IMR-90 (cell line): ENCODE measurements around the gene CLEC14A. TPM values are rescaled to one million over a fixed set of nuclear protein-coding genes. Genes with fewer than 3 reads are reported as not detected.

ENCODE experiments used
- ATAC-seq: fragments of 200-7000 bp; cut with Tn5 transposase; 2 replicates; pipeline ENCODE4 v1.9.1; 2020; ENCODE audit warnings: low read depth, mild to moderate bottlenecking, moderate library complexity
- BruUV-seq: library from RNA; stranded (reverse); fragments of 400-500 nt; replicated peaks from 2 replicates; lab custom pipeline; 2021; lab: Mats Ljungman, UMichigan
- CTCF ChIA-PET: fragments of 300-600 bp; formaldehyde crosslinking; extraction: SDS; loops from one replicate; lab custom pipeline; 2021; ENCODE audit warnings: antibody characterized with exemption; lab: Yijun Ruan, JAX
- POLR2A ChIA-PET: fragments of 300-600 bp; sonication (Branson Sonifier 250); formaldehyde crosslinking; loops from one replicate; lab custom pipeline; 2022; ENCODE audit warnings: antibody characterized with exemption; ENCODE audit not compliant: unreplicated experiment; lab: Charles Lee
- DNase-seq: peaks from one replicate; pipeline ENCODE4 v3.0.0; 2013
- H2AFZ ChIP-seq: replicated peaks from 2 replicates; pipeline ENCODE3; 2013; ENCODE audit warnings: low read length, mild to moderate bottlenecking; ENCODE audit not compliant: poor library complexity
- H2AK5ac ChIP-seq: 2 replicates; pipeline ENCODE4 v1.6.1; 2013; ENCODE audit warnings: low read depth, low read length, inconsistent platforms
- H2AK9ac ChIP-seq: replicated peaks from 2 replicates; pipeline ENCODE3; 2013; ENCODE audit warnings: mild to moderate bottlenecking, low read depth, low read length, moderate library complexity; ENCODE audit not compliant: poor library complexity
- H2BK120ac ChIP-seq: 2 replicates; pipeline ENCODE4 v1.6.1; 2013; ENCODE audit warnings: low read depth, low read length, inconsistent platforms
- H2BK15ac ChIP-seq: 3 replicates; pipeline ENCODE4 v1.6.1; 2013; ENCODE audit warnings: low read depth, low read length, inconsistent platforms
- H2BK20ac ChIP-seq: 2 replicates; pipeline ENCODE4 v1.6.1; 2013; ENCODE audit warnings: low read depth, mild to moderate bottlenecking, inconsistent platforms, low read length, moderate library complexity
- H2BK5ac ChIP-seq: 2 replicates; pipeline ENCODE4 v1.6.1; 2013; ENCODE audit warnings: mild to moderate bottlenecking, low read depth, low read length, inconsistent platforms; ENCODE audit not compliant: poor library complexity, severe bottlenecking
- H3K14ac ChIP-seq: replicated peaks from 2 replicates; pipeline ENCODE4 v1.6.1; 2013; ENCODE audit warnings: low read depth, low read length, inconsistent platforms
- H3K18ac ChIP-seq: 2 replicates; pipeline ENCODE4 v1.6.1; 2013; ENCODE audit warnings: low read depth, low read length, control low read depth
- H3K23ac ChIP-seq: 2 replicates; pipeline ENCODE4 v1.6.1; 2013; ENCODE audit warnings: low read depth, low read length, inconsistent platforms
- H3K27ac ChIP-seq: 2 replicates; pipeline ENCODE4 v1.5.1; 2013; ENCODE audit warnings: mild to moderate bottlenecking, control low read depth, low read length; ENCODE audit not compliant: insufficient read depth
- H3K27me3 ChIP-seq: 2 replicates; pipeline ENCODE4 v1.6.1; 2013; ENCODE audit warnings: low read length; ENCODE audit not compliant: control insufficient read depth, insufficient read depth
- H3K36me3 ChIP-seq: 2 replicates; pipeline ENCODE4 v1.6.1; 2013; ENCODE audit warnings: low read length, mixed read lengths; ENCODE audit not compliant: control insufficient read depth, insufficient read depth
- H3K4ac ChIP-seq: 2 replicates; pipeline ENCODE4 v1.6.1; 2013; ENCODE audit warnings: low read depth, low read length, inconsistent platforms
- H3K4me1 ChIP-seq: 2 replicates; pipeline ENCODE4 v1.6.1; 2013; ENCODE audit warnings: low read length, mixed read lengths; ENCODE audit not compliant: control insufficient read depth, insufficient read depth
- H3K4me2 ChIP-seq: 2 replicates; pipeline ENCODE4 v1.6.1; 2013; ENCODE audit warnings: low read depth, mild to moderate bottlenecking, control low read depth, low read length, moderate library complexity
- H3K4me3 ChIP-seq: 2 replicates; pipeline ENCODE4 v1.5.1; 2013; ENCODE audit warnings: low read depth, mild to moderate bottlenecking, control low read depth, low read length, moderate library complexity; ENCODE audit not compliant: insufficient read depth
- H3K56ac ChIP-seq: 2 replicates; pipeline ENCODE4 v1.6.1; 2013; ENCODE audit warnings: low read length, inconsistent platforms; ENCODE audit not compliant: insufficient read depth; ENCODE audit errors: extremely low read depth
- H3K79me1 ChIP-seq, 2 experiments: 2 replicates each; pipeline ENCODE4 v1.6.1; 2013; ENCODE audit warnings: low read length in 2 of 2, inconsistent platforms in 1 of 2, low read depth in 1 of 2
- H3K9ac ChIP-seq: 2 replicates; pipeline ENCODE4 v1.6.1; 2013; ENCODE audit warnings: low read depth, low read length, control low read depth
- H3K9me1 ChIP-seq: 2 replicates; pipeline ENCODE4 v1.6.1; 2013; ENCODE audit warnings: low read length, inconsistent platforms; ENCODE audit not compliant: insufficient read depth
- H3K9me3 ChIP-seq: 2 replicates; pipeline ENCODE4 v1.6.1; 2013; ENCODE audit warnings: low read length; ENCODE audit not compliant: control insufficient read depth, insufficient read depth
- H4K20me1 ChIP-seq: 2 replicates; pipeline ENCODE4 v1.6.1; 2013; ENCODE audit warnings: low read length, inconsistent platforms; ENCODE audit not compliant: insufficient read depth
- H4K5ac ChIP-seq: 2 replicates; pipeline ENCODE4 v1.6.1; 2013; ENCODE audit warnings: mild to moderate bottlenecking, low read depth, low read length, control low read depth
- H4K8ac ChIP-seq, 2 experiments: 2 replicates each; pipeline ENCODE4 v1.6.1; 2013; ENCODE audit warnings: low read depth in 2 of 2, low read length in 2 of 2, control low read depth in 1 of 2, inconsistent platforms in 1 of 2
- H4K91ac ChIP-seq: 2 replicates; pipeline ENCODE4 v1.6.1; 2013; ENCODE audit warnings: low read depth, low read length, inconsistent platforms; ENCODE audit not compliant: insufficient read depth
- BHLHE40 ChIP-seq: fragments of 150-350 bp; IDR thresholded peaks from 2 replicates; pipeline ENCODE4 v1.6.1; 2016; ENCODE audit warnings: mild to moderate bottlenecking, low read depth, low read length
- MAFK ChIP-seq: IDR thresholded peaks from 2 replicates; pipeline ENCODE4 v1.6.1; 2012; ENCODE audit warnings: low read depth, low read length, improper control_type of control experiment
- MAZ ChIP-seq: IDR thresholded peaks from 2 replicates; pipeline ENCODE4 v1.6.1; 2012; ENCODE audit warnings: low read depth, mild to moderate bottlenecking, low read length, improper control_type of control experiment, moderate library complexity, borderline replicate concordance
- RAD21 ChIP-seq: IDR thresholded peaks from 2 replicates; pipeline ENCODE4 v1.6.1; 2012; ENCODE audit warnings: low read length, improper control_type of control experiment
- RFX5 ChIP-seq: IDR thresholded peaks from 2 replicates; pipeline ENCODE4 v1.8.0; 2012; ENCODE audit warnings: low read depth, mild to moderate bottlenecking, low read length, moderate library complexity
- SMC3 ChIP-seq: fragments of 150-350 bp; IDR thresholded peaks from 2 replicates; pipeline ENCODE4 v1.6.1; 2016; ENCODE audit warnings: low read depth, mild to moderate bottlenecking, antibody characterized with exemption, low read length, moderate library complexity
- dilution Hi-C: fragments of 300-500 bp; cut with HindIII; formaldehyde crosslinking; loops from one replicate; pipeline ENCODE4 v1.14.3; 2018; ENCODE audit warnings: low sequenced_read_pairs; ENCODE audit not compliant: unreplicated experiment
- in situ Hi-C: fragments of 300-500 bp; cut with MboI; formaldehyde crosslinking; loops from 3 replicates; pipeline ENCODE4 v1.14.3; 2019; ENCODE audit warnings: low sequenced_read_pairs, inconsistent platforms, mixed read lengths
- intact Hi-C: fragments of 100-400 bp; cut with micrococcal nuclease; formaldehyde crosslinking; loops from 2 replicates; pipeline ENCODE4 v1.10.0; 2022
- polyA plus RNA-seq, 3 experiments: library from polyadenylated mRNA; depleted of rRNA; stranded (reverse); fragments of >200 nt; gene quantifications; 2 replicates each; pipeline ENCODE4 v1.2.3, GENCODE V29; 2012; ENCODE audit warnings: low replicate concordance in 1 of 3
- total RNA-seq: library from RNA; depleted of rRNA; stranded (reverse); fragments of >200 nt; gene quantifications from 2 replicates; pipeline ENCODE4 v1.2.3, GENCODE V29; 2012
- TF ChIP-seq, protein P1 (sequence below): conservative IDR thresholded peaks from 2 replicates; pipeline ENCODE4 v1.5.1; 2012; ENCODE audit warnings: mild to moderate bottlenecking, low read depth, low read length, improper control_type of control experiment
- TF ChIP-seq, protein P2 (sequence below): fragments of 150-350 bp; IDR thresholded peaks from 2 replicates; pipeline ENCODE4 v1.6.1; 2017; ENCODE audit warnings: mild to moderate bottlenecking, antibody characterized with exemption, low read length, low read depth

CLEC14A gene
- total and polyA plus RNA-seq, 2 of the 4 experiments (the other 2 are of a cell fraction) = 3.0 to 6.2 TPM

DNA sequence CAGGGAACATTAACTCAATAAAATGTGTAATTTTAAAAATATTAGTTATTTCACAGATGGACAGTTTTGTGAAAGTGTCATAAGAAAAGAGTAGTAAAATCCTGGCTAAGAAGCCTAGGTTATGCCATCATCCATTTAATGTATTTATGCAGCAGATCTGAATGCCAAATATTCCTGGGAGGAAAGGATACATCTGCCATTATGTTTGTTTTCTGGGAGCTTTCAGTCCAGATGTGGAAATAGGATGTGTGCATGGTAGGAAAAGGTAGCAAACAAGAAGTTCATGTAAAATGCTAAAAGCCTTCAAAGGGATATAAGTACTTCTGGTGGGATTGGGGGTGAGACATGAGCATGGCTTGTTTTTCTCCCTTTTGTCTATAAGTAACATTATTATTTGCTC is 27.0 kb upstream of the CLEC14A start:
- Histone ChIP-seq H3K27me3 (no peaks in the 10 kb centered on the region), H2AK5ac (no peak overlapping the region), H3K4me3 (no peak overlapping the region), H2AK9ac (no peak overlapping the region), H3K79me1 (no peaks in the 10 kb centered on the region), H3K4me2 (no peak overlapping the region), H3K9ac (no peak overlapping the region), H2BK20ac (no peak overlapping the region), H4K5ac (no peak overlapping the region), H3K56ac (no peak overlapping the region), H3K14ac (no peak overlapping the region), H3K4me1 (no peaks in the 10 kb centered on the region; the same call in 1 of the 2 replicates), H3K4ac (no peak overlapping the region), H4K91ac (no peak overlapping the region), H3K23ac (no peak overlapping the region), H2BK120ac (no peak overlapping the region), H3K27ac (no peak overlapping the region), H3K9me1 (no peaks in the 10 kb centered on the region), H4K8ac (no peak overlapping the region), H2BK15ac (no peak overlapping the region), H2BK5ac (no peak overlapping the region), H3K36me3 (no peaks in the 10 kb centered on the region), H3K18ac (no peak overlapping the region), H3K9me3 (no peaks in the 10 kb centered on the region), H2AFZ (no peak overlapping the region), H4K20me1 (no peaks in the 10 kb centered on the region)
- TF ChIP-seq RFX5 (no peak), MAZ (no peak), MAFK (no peak), RAD21 (no peak), BHLHE40 (no peak), SMC3 (no peak)
- TF ChIP-seq, protein P1, sequence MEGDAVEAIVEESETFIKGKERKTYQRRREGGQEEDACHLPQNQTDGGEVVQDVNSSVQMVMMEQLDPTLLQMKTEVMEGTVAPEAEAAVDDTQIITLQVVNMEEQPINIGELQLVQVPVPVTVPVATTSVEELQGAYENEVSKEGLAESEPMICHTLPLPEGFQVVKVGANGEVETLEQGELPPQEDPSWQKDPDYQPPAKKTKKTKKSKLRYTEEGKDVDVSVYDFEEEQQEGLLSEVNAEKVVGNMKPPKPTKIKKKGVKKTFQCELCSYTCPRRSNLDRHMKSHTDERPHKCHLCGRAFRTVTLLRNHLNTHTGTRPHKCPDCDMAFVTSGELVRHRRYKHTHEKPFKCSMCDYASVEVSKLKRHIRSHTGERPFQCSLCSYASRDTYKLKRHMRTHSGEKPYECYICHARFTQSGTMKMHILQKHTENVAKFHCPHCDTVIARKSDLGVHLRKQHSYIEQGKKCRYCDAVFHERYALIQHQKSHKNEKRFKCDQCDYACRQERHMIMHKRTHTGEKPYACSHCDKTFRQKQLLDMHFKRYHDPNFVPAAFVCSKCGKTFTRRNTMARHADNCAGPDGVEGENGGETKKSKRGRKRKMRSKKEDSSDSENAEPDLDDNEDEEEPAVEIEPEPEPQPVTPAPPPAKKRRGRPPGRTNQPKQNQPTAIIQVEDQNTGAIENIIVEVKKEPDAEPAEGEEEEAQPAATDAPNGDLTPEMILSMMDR = no peak
- TF ChIP-seq, protein P2, sequence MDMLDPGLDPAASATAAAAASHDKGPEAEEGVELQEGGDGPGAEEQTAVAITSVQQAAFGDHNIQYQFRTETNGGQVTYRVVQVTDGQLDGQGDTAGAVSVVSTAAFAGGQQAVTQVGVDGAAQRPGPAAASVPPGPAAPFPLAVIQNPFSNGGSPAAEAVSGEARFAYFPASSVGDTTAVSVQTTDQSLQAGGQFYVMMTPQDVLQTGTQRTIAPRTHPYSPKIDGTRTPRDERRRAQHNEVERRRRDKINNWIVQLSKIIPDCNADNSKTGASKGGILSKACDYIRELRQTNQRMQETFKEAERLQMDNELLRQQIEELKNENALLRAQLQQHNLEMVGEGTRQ = no peak
- DNase-seq (no peak), ATAC-seq (no peak)
- in situ Hi-C loops = no loop called here
- no TSS peak for BruUV-seq
- dilution Hi-C loops = no loop called here
- ChIA-PET POLR2A (no interaction called here), CTCF (no interaction called here)
- intact Hi-C loops = no loop called here
